HFFc6 (cell line): ENCODE data around the gene WDSUB1. TPM values are rescaled to one million over a fixed set of nuclear protein-coding genes. Genes with fewer than 3 reads are reported as not detected.

Experiments
- DNase-seq: peaks from one replicate; pipeline ENCODE4 v3.0.0-alpha.2; 2018
- H3K27ac Mint-ChIP-seq: 2 replicates; pipeline ENCODE4 v1.8.0; 2020; ENCODE audit warnings: mild to moderate bottlenecking, mixed read lengths
- H3K27me3 Mint-ChIP-seq: 2 replicates; pipeline ENCODE4 v1.8.0; 2021; ENCODE audit warnings: mild to moderate bottlenecking, moderate library complexity, mixed read lengths; ENCODE audit not compliant: insufficient read depth
- H3K36me3 Mint-ChIP-seq: 2 replicates; pipeline ENCODE4 v1.8.0; 2021; ENCODE audit warnings: low read depth, mixed read lengths
- H3K4me1 Mint-ChIP-seq: 2 replicates; pipeline ENCODE4 v1.8.0; 2020; ENCODE audit warnings: low read depth, mixed read lengths
- H3K4me3 Mint-ChIP-seq: 2 replicates; pipeline ENCODE4 v1.8.0; 2020; ENCODE audit warnings: mild to moderate bottlenecking, moderate library complexity, mixed read lengths
- H3K9me3 Mint-ChIP-seq: 2 replicates; pipeline ENCODE4 v1.8.0; 2020; ENCODE audit warnings: mild to moderate bottlenecking, mixed read lengths
- long read RNA-seq: library from polyadenylated mRNA; unstranded; transcript quantifications from one replicate; pipeline ENCODE4 v2.0.0, GENCODE V29; 2019
- total RNA-seq, 6 experiments: library from RNA; stranded (reverse); fragmentation: NEBNext Ultra II Directional; extraction: Animal tissue kit (Norgen Biotek cat#: 25700); gene quantifications; 2 replicates in 1 of 6; 3 replicates in 5 of 6; pipeline ENCODE4 v1.2.3, GENCODE V29; 2021
- TF ChIP-seq, protein P1 (sequence below): fragments of 200-600 bp; sonication (generic); IDR thresholded peaks from 2 replicates; pipeline ENCODE4 v1.5.0; 2021; ENCODE audit warnings: antibody characterized with exemption, mild to moderate bottlenecking

The WDSUB1 gene, protein sequence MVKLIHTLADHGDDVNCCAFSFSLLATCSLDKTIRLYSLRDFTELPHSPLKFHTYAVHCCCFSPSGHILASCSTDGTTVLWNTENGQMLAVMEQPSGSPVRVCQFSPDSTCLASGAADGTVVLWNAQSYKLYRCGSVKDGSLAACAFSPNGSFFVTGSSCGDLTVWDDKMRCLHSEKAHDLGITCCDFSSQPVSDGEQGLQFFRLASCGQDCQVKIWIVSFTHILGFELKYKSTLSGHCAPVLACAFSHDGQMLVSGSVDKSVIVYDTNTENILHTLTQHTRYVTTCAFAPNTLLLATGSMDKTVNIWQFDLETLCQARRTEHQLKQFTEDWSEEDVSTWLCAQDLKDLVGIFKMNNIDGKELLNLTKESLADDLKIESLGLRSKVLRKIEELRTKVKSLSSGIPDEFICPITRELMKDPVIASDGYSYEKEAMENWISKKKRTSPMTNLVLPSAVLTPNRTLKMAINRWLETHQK
- 1 to 10 TPM; 6.1 to 8.9 (median 7.0) TPM for total RNA-seq
- long read RNA-seq, transcript WDSUB1-202 (11 exons, 1,912 nt), result major isoform, 7 of 16 reads
- long read RNA-seq, partial matches to known transcripts, result 2 of 16 reads
- long read RNA-seq, other reads (novel, unspliced or antisense), result 7 of 16 reads

DNA sequence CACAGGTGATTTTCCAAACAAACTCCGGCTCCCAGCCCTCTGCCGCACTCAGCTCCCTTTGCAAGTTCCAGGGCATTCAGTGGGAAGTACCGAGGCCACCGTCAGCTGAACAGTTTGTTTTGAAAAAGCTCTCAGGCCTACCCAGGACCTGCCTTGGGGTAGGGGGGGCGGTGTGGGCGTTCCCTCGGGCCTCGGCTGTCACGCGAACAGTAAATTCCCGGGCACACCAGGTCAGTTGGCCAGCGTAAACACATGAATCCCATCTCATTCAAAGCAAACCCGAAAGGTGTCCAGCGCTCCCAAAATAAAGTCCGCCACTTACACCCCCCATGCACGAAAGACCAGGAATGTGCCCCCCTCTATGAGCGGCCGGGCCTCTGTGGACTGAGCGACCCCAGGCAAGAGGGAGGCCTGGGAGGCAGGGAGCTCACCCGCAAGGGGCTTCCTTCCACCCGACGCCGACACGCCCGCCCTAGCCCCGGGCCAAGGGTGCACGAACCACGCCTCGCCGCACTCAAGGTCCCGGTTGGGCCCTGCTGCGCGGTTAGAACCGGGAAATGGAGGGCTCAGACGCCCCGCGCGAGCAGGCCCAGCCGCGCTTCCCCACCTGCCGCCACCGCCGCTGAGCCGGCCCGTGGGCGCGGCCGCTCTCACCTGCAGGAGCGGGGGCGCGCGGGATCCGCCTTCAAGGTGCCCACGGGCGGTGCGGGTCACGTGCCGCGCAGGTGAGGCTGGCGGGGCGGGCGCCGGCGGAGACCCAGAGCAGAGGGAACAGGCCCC, at the start of gene WDSUB1:
TSS of gene WDSUB1 (minus strand) at position 775 of the 780 bp plus-strand sequence. CDS start 3,634 bp downstream, outside the sequence.
- peak; percentile 46 for DNase-seq
- H3K4me3 Mint-ChIP-seq, result peak within 1 kb of the TSS; percentile 91
- no peaks in the 10 kb centered on the region for H3K9me3 Mint-ChIP-seq
- no peaks in the 10 kb centered on the region for H3K36me3 Mint-ChIP-seq
- H3K27me3 Mint-ChIP-seq, result no peaks in the 10 kb centered on the region; the same call in 1 of the 2 replicates
- H3K4me1 Mint-ChIP-seq, result peaks cover 42% of the 10 kb centered on the region
- TF ChIP-seq, protein P1, sequence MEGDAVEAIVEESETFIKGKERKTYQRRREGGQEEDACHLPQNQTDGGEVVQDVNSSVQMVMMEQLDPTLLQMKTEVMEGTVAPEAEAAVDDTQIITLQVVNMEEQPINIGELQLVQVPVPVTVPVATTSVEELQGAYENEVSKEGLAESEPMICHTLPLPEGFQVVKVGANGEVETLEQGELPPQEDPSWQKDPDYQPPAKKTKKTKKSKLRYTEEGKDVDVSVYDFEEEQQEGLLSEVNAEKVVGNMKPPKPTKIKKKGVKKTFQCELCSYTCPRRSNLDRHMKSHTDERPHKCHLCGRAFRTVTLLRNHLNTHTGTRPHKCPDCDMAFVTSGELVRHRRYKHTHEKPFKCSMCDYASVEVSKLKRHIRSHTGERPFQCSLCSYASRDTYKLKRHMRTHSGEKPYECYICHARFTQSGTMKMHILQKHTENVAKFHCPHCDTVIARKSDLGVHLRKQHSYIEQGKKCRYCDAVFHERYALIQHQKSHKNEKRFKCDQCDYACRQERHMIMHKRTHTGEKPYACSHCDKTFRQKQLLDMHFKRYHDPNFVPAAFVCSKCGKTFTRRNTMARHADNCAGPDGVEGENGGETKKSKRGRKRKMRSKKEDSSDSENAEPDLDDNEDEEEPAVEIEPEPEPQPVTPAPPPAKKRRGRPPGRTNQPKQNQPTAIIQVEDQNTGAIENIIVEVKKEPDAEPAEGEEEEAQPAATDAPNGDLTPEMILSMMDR, result no peak
- H3K27ac Mint-ChIP-seq, result peak within 1 kb of the TSS; percentile 86

DNA sequence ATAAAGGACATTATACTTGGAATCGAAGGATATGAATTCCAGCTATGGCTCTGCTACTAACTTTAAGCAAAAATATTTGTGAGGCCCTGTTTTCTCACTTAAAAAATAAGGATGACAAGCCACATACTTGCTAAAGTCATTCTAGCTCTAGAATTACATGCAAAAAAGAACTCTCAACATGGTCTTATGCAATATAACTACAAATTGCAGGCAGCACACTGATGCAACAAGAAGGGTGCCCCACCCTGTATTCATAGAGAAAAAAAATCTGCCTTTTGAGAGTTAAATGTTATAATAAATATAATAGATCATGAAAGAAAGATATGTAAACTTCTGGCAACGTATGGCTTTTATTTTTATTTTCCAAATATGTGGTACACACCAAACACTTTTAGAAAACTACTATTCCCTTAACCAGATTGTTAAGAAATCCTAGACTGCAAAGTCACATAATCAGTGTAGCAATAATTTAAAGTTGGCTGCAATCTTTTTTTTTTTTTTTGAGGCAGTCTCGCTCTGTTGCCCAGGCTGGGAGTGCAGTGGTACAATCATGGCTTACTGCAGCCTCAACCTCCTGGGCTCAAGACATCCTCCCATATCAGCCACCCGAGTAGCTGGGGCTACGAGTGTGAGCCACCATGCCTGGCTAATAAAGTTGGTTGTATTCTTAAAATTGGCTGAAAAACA, 40.2 kb upstream of the WDSUB1 start:
- H3K9me3 Mint-ChIP-seq, result no peaks in the 10 kb centered on the region
- peaks cover 14% of the 10 kb centered on the region for H3K36me3 Mint-ChIP-seq
- TF ChIP-seq, protein P1, result no peak
- DNase-seq, result no peak
- H3K4me3 Mint-ChIP-seq, result no peak overlapping the region
- H3K27ac Mint-ChIP-seq, result no peak overlapping the region
- no peaks in the 10 kb centered on the region for H3K27me3 Mint-ChIP-seq
- no peaks in the 10 kb centered on the region for H3K4me1 Mint-ChIP-seq

DNA sequence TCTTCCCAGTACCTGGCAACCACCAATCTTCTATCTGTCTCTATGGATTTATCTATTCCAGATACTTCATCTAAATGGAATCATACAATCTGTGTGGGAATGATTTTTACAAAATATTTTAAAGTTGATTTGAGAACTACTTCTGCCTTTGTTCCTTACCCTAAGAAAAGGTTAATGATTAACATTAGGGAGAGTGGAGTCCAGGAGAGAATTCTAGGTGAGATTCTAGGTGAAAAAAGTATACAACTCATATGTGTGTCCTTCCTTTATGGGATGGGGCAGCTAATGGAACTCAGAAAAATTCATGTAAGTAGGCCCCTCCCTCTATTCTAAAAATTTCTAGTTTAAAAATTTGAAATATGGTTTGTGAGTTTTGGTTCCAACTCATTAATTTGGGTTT, 35.9 kb upstream of the WDSUB1 start:
- H3K27me3 Mint-ChIP-seq, result no peaks in the 10 kb centered on the region; the same call in 1 of the 2 replicates
- no peaks in the 10 kb centered on the region for H3K4me1 Mint-ChIP-seq
- H3K4me3 Mint-ChIP-seq, result no peak overlapping the region
- H3K9me3 Mint-ChIP-seq, result no peaks in the 10 kb centered on the region
- H3K27ac Mint-ChIP-seq, result no peak overlapping the region
- TF ChIP-seq, protein P1, result no peak
- peaks cover 5% of the 10 kb centered on the region; the same call in 1 of the 2 replicates for H3K36me3 Mint-ChIP-seq
- no peak for DNase-seq

DNA sequence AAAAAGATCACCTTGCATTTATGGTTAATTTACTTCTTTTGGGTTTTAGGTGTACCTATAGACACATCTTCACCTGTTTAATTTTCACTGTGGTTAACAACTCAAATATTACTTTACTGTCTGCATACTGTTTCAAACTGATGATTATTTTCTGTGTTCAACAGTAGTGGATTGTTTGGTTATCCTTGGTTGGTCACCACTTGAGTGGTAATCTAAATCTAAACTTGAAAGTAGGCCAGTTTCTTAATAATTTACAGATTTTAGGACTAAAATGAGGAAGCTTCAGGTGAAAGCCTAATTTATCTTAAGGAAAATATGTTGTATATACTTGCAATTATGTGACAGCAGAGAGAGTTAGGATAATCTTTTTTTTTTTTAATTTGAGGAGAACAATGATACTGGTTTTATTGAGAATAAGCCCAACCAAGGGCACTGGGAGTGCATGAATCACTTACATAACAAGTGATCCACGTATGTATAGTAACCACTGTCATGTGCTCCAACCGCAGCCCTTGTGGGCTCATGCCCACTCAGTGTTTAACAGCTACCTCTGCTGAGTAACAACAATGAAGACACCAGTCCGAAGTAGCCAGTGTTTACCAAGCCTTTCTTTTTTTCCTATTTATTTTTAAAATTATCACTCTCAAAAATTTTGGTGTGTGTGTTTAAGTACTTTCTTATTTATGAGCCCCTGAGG, 31.0 kb upstream of the WDSUB1 start:
- H3K36me3 Mint-ChIP-seq, result peaks cover 13% of the 10 kb centered on the region
- DNase-seq, result no peak
- no peak overlapping the region for H3K4me3 Mint-ChIP-seq
- TF ChIP-seq, protein P1, result no peak
- H3K9me3 Mint-ChIP-seq, result no peaks in the 10 kb centered on the region
- no peaks in the 10 kb centered on the region for H3K4me1 Mint-ChIP-seq
- no peaks in the 10 kb centered on the region; the same call in 1 of the 2 replicates for H3K27me3 Mint-ChIP-seq
- no peak overlapping the region for H3K27ac Mint-ChIP-seq
